ENCODE data around the gene ABTB2. TPM values are rescaled to one million over a fixed set of nuclear protein-coding genes. Genes with fewer than 3 reads are reported as not detected.
A peak's percentile ranks its signal among the peaks of the same experiment; 100 is the strongest.

ABTB2 gene
- total RNA-seq, 1 experiment from 2014 or later, result 5.5 TPM

DNA sequence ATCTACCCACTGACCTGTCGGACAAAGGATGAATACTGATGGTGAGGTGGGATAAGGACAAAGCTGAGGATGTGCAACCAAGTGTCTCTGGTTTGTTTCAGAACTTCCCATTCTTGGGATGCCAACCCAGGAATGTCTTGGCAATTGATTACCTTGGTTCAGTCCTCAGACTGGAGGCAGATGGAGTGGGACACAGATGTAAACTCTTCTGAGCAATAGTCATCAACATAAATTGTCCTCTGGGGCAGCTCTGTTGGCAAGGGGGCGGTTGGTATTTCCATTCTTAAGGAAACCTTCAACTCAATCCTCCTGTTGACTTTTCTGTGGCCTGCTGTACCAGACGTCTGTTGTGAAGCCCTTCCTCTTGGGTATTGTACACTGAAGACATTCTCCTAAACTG lies 6.8 kb downstream of the ABTB2 start:
- H3K9me3 Mint-ChIP-seq, result no peaks in the 10 kb centered on the region
- no CpG with 5 or more reads among the region's 3 CpGs for WGBS (ENCODE audit: extremely low coverage, insufficient read length, low lambda C conversion rate)
- H3K4ac ChIP-seq (ENCODE audit: low read depth, low read length), result no peak overlapping the region
- no peak overlapping the region for H2BK20ac ChIP-seq (ENCODE audit: low read depth, low read length, poor library complexity, severe bottlenecking)
- H4K8ac ChIP-seq (replicated peaks; ENCODE audit: insufficient read length, low read depth, low read length), result no peak overlapping the region
- no peak overlapping the region for H3T11ph ChIP-seq (ENCODE audit: low read length)
- H3K4me2 ChIP-seq (ENCODE audit: insufficient read depth, insufficient read length, low read length), result no peak overlapping the region
- no peaks in the 10 kb centered on the region for H3K23me2 ChIP-seq (ENCODE audit: insufficient read length, low read depth, low read length, poor library complexity, severe bottlenecking)
- H3K4me1 ChIP-seq (ENCODE audit: insufficient read depth, low read length), result peaks cover 2% of the 10 kb centered on the region; the same call in 1 of the 2 replicates
- no peak overlapping the region for H3K9ac ChIP-seq (ENCODE audit: extremely low read depth, insufficient read length, low read length)
- H2BK120ac ChIP-seq (ENCODE audit: low read depth, low read length, poor library complexity, severe bottlenecking), result no peak overlapping the region
- no peak overlapping the region for H3K27ac ChIP-seq (ENCODE audit: insufficient read length, low read depth, low read length)
- peak; percentile 2 for DNase-seq
- H4K20me1 ChIP-seq (ENCODE audit: control insufficient read depth, insufficient read depth, insufficient read length), result no peaks in the 10 kb centered on the region
- no peak overlapping the region for H3K18ac ChIP-seq (ENCODE audit: insufficient read length, low read depth, low read length)
- no peak overlapping the region for H2AK5ac ChIP-seq (ENCODE audit: insufficient read length, low read length)
- H3K4me3 Mint-ChIP-seq, result no peak overlapping the region
- no peak overlapping the region for H4K91ac ChIP-seq (ENCODE audit: insufficient read length, low read depth, low read length)
- no peak overlapping the region for H4K5ac ChIP-seq (ENCODE audit: insufficient read length, low read depth, low read length)
- no peaks in the 10 kb centered on the region for H3K36me3 Mint-ChIP-seq (ENCODE audit: insufficient read depth in 1 of 3, low read depth in 3 of 3)
- H3K27me3 Mint-ChIP-seq (ENCODE audit: low read depth), result peaks cover 20% of the 10 kb centered on the region
- no peak overlapping the region for H2BK15ac ChIP-seq (ENCODE audit: low read depth, low read length)
- no peak overlapping the region for H2BK5ac ChIP-seq (ENCODE audit: insufficient read length, low read length)
- no peak overlapping the region for H3K14ac ChIP-seq (ENCODE audit: insufficient read depth, low read length)
- H2BK12ac ChIP-seq (ENCODE audit: insufficient read length, low read depth, low read length), result no peak overlapping the region
- TF ChIP-seq, protein P1, sequence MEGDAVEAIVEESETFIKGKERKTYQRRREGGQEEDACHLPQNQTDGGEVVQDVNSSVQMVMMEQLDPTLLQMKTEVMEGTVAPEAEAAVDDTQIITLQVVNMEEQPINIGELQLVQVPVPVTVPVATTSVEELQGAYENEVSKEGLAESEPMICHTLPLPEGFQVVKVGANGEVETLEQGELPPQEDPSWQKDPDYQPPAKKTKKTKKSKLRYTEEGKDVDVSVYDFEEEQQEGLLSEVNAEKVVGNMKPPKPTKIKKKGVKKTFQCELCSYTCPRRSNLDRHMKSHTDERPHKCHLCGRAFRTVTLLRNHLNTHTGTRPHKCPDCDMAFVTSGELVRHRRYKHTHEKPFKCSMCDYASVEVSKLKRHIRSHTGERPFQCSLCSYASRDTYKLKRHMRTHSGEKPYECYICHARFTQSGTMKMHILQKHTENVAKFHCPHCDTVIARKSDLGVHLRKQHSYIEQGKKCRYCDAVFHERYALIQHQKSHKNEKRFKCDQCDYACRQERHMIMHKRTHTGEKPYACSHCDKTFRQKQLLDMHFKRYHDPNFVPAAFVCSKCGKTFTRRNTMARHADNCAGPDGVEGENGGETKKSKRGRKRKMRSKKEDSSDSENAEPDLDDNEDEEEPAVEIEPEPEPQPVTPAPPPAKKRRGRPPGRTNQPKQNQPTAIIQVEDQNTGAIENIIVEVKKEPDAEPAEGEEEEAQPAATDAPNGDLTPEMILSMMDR (conservative IDR thresholded peaks at IDR 0.05), result no peak
- H3K27me3 ChIP-seq (ENCODE audit: insufficient read depth, low read length), result peaks cover 6% of the 10 kb centered on the region; the same call in 1 of the 2 replicates
- no peak overlapping the region for H3K27ac Mint-ChIP-seq
- H3K79me2 ChIP-seq (ENCODE audit: insufficient read depth, low read length), result 0 out of 2 replicates have a peak, but pooled peaks cover 2% of the 10 kb centered on the region
- peaks cover 9 to 15% of the 10 kb centered on the region in 2 experiments for H3K4me1 Mint-ChIP-seq
- no peaks in the 10 kb centered on the region for H3K9me3 ChIP-seq (ENCODE audit: control insufficient read depth, low read depth, low read length)
- no peaks in the 10 kb centered on the region for H3K79me1 ChIP-seq (ENCODE audit: insufficient read depth, low read depth, low read length, poor library complexity, severe bottlenecking)
- no peak overlapping the region for H3K23ac ChIP-seq (ENCODE audit: insufficient read length, low read depth, low read length)
- H2AFZ ChIP-seq (ENCODE audit: low read length), result no peak overlapping the region
- no peak overlapping the region for H3K56ac ChIP-seq (ENCODE audit: insufficient read length, low read depth, low read length)
